ENCODE measurements around the gene MTSS2. TPM values are rescaled to one million over a fixed set of nuclear protein-coding genes. Genes with fewer than 3 reads are reported as not detected.

The MTSS2 gene
- total RNA-seq, 2 experiments from 2014 or later, result 3.3 TPM

DNA sequence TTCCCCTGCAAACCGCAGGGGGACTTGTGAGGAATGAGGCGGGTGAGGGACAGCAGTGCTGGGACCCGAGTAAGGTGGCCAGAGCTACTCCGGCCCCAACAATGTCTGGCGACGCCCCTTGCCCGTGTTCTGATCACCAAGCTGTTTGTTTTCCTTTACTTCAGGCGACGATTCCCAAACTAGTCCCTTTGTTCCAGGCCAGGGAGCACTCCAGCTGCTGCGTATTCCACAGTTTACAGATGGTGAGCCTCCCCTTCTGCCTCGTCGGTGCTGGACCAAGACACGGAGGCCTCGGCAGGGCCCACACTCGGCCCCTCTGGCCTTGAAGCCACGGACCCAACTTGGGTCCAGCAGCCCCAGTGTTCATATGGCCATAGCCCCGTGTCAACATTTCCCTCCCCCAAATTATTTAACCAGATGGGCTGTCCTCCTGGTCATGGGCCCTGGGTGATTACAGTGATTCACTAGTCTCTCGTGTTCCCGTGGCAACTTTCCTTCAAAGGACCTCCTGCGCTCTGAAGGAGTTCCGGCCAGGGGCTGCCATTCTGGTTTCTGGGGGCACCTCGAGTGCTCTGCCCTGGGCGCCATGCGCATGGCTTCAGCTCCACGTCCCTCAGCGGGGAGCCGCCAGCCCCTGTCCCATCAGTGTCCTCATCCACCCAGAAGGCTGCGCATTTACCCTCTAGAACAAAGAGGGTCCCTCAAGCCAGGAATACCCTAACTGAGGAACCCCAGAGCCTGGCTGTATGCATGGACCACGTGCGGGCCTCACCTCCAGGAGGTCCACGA lies 24.8 kb upstream of the MTSS2 start:
- POLR2A ChIA-PET, result no interaction called here
- Mint-ChIP-seq H3K4me1 (no peaks in the 10 kb centered on the region), H3K27ac (no peak overlapping the region), H3K27me3 (no peaks in the 10 kb centered on the region), H3K4me3 (no peak overlapping the region), H3K36me3 (ENCODE audit: low read depth) (no peaks in the 10 kb centered on the region), H3K9me3 (no peaks in the 10 kb centered on the region)
- no peak for DNase-seq
- CTCF ChIA-PET, result no interaction called here

DNA sequence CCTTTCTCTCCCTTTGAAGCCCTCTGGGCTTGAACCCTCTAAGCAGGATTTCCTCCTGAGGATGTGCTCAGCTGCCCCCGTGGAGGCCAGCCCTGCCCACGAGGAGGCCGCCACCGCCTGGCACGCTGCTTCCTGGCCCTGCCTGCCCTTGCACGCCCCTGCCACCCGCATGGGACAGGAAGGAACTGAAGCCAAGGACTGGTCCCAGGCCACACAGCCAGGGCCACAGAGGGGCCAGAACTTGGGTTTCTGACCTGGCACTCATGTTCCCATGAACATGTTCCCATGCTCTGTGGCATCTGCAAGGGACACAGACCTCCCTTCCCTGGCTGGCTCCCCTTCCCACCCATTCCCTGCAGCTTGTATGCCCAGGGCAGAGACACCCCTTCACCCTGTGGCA lies 24.1 kb upstream of the MTSS2 start:
- H3K4me3 Mint-ChIP-seq, result no peak overlapping the region
- H3K36me3 Mint-ChIP-seq (ENCODE audit: low read depth), result no peaks in the 10 kb centered on the region
- no peaks in the 10 kb centered on the region for H3K9me3 Mint-ChIP-seq
- H3K4me1 Mint-ChIP-seq, result no peaks in the 10 kb centered on the region
- no peak overlapping the region for H3K27ac Mint-ChIP-seq
- H3K27me3 Mint-ChIP-seq, result no peaks in the 10 kb centered on the region
- DNase-seq, result no peak
- ChIA-PET POLR2A (no interaction called here), CTCF (no interaction called here)

DNA sequence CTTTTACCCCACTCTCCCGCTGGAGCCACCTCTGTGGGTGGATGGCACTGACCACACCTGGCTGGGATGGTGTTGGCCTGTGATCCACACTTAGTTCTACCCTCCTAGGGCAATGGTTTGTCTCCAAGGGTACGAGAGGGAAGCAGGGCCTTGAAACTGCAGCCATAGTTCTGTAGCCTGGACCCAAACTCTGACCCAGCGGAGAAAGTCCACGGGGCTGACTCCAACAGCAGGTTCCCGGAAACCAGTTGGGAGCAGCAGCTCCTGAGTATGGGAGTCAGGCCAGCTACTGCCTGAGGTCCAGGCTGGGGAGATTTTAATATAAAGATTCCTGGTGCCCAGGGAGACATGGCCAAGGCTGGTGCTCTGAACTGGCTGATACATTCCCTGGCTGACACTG lies 23.6 kb upstream of the MTSS2 start:
- CTCF ChIA-PET, result no interaction called here
- H3K27me3 Mint-ChIP-seq, result no peaks in the 10 kb centered on the region
- no peaks in the 10 kb centered on the region for H3K4me1 Mint-ChIP-seq
- H3K36me3 Mint-ChIP-seq (ENCODE audit: low read depth), result no peaks in the 10 kb centered on the region
- no peak overlapping the region for H3K4me3 Mint-ChIP-seq
- POLR2A ChIA-PET, result interaction anchor here (0.6 kb wide), 1 partner anchor 606 kb away, joined by 3 read pairs; no protein-coding TSS in a partner anchor
- H3K27ac Mint-ChIP-seq, result no peak overlapping the region
- no peak for DNase-seq
- no peaks in the 10 kb centered on the region for H3K9me3 Mint-ChIP-seq

DNA sequence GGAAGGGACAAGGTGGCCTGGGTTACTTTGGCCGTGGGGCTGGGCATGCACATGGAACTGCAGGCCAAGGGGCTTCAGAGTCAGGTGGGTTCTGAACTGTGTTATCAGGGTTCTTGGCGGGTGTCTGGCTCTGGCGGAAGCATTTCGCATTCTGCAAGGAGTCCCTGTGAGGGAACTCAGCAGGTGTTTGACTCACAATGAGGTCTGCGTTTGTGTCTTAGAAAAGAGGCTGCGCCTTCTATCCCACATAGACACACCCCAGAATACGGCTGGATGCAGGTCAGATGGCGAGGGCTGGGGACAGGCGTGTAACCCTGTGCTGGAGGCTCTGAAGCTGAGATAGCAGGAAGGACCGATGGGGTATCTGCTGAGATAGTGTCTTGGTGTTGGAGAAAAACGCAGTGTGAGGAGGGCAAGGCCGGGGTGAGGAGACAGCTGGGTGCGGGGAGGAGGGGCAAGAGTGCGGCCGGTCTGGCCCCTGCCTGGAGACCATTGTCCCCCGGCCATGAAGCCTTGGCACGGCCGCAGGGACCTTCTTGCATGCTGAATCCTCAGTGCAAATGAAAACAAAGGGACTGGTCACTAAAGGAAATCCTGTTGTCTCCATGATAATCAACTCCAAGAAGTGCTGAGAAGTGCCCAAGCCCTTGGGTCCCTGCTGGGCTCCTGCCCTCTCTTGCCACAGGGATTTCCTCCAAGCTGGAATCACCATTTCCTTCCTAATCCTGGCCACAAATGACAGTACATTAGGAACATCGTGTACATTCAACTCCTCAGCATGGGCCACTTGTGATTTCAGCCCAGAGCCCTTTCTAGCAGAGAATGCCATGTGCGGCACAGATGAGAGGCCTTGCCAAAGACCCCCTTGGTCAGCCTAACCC lies 22.8 kb upstream of the MTSS2 start:
- no peak for DNase-seq
- Mint-ChIP-seq H3K36me3 (ENCODE audit: low read depth) (no peaks in the 10 kb centered on the region), H3K27me3 (no peaks in the 10 kb centered on the region), H3K9me3 (no peaks in the 10 kb centered on the region), H3K4me3 (no peak overlapping the region), H3K27ac (no peak overlapping the region), H3K4me1 (no peaks in the 10 kb centered on the region)
- ChIA-PET POLR2A (interaction anchor here (0.6 kb wide), 1 partner anchor 605 kb away, joined by 3 read pairs; no protein-coding TSS in a partner anchor), CTCF (interaction anchor here (0.6 kb wide), 1 partner anchor 913 kb away, joined by 3 read pairs; no protein-coding TSS in a partner anchor)

DNA sequence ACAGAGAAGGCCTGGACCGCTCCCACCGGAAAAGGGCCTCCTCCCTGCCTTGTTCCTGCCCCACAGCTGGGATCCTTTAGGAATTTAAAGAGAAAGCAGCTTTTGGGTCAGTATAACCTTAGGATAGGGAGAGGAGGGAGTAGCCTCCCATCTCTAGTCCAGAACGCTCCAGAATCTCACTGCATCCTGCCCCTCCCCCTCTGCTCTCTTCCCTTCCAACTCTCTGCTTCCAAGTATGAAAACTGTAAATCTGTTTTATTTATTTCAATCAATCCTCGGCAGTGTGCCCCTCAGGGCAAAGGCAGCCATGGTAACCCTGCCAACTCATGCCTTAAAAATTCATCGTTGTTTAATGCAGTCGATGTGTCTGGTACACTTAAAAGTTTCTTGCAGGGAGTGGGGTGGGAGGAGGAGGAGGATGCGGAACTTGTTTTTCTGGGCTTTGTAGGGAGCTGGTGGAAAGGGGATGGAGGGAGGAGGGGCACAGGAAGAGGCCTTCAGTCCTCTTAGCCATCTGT lies 21.2 kb upstream of the MTSS2 start:
- CTCF ChIA-PET, result no interaction called here
- no peak overlapping the region for H3K4me3 Mint-ChIP-seq
- H3K9me3 Mint-ChIP-seq, result no peaks in the 10 kb centered on the region
- no peak overlapping the region for H3K27ac Mint-ChIP-seq
- no peaks in the 10 kb centered on the region for H3K4me1 Mint-ChIP-seq
- H3K27me3 Mint-ChIP-seq, result no peaks in the 10 kb centered on the region
- no peak for DNase-seq
- POLR2A ChIA-PET, result no interaction called here
- no peaks in the 10 kb centered on the region for H3K36me3 Mint-ChIP-seq (ENCODE audit: low read depth)

DNA sequence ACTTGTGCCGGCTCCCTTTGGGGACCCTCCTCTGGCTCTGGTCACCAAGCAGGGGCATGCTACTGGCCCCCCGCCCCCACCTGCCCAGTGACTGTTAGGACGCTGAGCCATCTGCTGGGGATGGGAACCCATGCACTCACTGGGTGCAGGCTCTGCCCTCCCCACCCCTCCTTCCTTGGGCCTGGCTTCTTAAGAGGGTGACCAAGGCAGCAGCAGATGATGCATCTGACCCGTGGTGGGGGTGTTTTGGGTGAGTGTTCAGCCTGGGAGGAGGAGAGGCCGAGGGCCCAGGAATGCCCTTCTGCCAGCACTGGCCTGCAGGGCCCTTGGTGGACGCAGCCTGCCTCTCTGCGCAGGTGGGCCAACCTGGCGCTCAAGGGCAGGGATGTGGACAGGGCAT lies 19.2 kb upstream of the MTSS2 start:
- no peak overlapping the region for H3K27ac Mint-ChIP-seq
- H3K4me3 Mint-ChIP-seq, result no peak overlapping the region
- H3K36me3 Mint-ChIP-seq (ENCODE audit: low read depth), result no peaks in the 10 kb centered on the region
- no peaks in the 10 kb centered on the region for H3K27me3 Mint-ChIP-seq
- H3K9me3 Mint-ChIP-seq, result no peaks in the 10 kb centered on the region
- no peak for DNase-seq
- H3K4me1 Mint-ChIP-seq, result no peaks in the 10 kb centered on the region
- ChIA-PET POLR2A (no interaction called here), CTCF (no interaction called here)

DNA sequence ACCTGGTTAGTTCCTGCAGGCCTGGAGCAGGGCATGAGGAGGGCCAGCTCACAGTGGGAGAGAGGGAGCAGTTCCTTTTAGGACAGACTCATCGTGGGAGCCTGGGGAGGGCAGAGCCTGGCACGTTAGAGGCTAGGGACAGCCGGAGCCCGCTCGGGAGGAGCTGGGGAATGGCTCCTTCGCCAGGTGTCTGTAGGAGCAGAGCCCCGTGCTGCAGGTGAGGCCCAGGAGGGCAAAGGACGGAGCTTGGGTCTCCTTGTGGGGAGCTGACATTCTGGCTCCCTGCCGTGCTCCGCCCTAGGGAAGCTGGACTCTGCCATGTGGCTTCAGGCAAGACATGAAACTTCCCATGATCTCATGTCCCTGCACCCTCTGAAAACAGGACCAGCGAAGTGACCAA lies 18.7 kb upstream of the MTSS2 start:
- Mint-ChIP-seq H3K27me3 (no peaks in the 10 kb centered on the region), H3K9me3 (no peaks in the 10 kb centered on the region), H3K36me3 (ENCODE audit: low read depth) (no peaks in the 10 kb centered on the region), H3K27ac (no peak overlapping the region), H3K4me1 (no peaks in the 10 kb centered on the region), H3K4me3 (no peak overlapping the region)
- DNase-seq, result no peak
- ChIA-PET POLR2A (no interaction called here), CTCF (no interaction called here)

DNA sequence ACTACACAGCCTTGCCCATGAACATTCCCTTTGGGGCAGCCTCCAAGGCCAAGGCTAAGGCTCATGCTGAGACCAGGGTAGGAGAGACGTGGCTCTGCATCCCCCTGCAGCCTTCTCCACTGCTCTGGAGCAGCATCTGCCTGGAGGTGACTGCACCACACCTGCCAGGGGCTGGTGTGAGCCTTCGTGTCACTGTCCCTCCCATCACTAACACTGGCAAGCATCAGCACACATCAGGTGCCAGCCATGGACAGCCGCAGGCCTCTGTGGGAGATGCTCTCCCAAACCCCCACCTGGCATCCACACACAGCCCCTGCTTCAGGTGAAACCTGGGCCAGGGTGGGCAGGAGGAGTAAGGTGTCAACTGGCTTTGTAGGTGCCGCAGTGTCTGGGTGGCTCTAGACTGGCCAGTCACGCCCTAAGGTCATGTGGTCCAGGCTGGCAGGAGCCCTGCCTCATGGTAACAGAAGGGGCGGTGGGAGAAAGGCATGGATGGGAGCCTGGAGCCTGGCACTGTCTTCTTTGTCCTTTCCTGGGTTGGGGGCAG lies 18.1 kb upstream of the MTSS2 start:
- Mint-ChIP-seq H3K4me1 (no peaks in the 10 kb centered on the region), H3K36me3 (ENCODE audit: low read depth) (no peaks in the 10 kb centered on the region), H3K9me3 (no peaks in the 10 kb centered on the region), H3K27me3 (no peaks in the 10 kb centered on the region), H3K27ac (no peak overlapping the region), H3K4me3 (no peak overlapping the region)
- CTCF ChIA-PET, result no interaction called here
- DNase-seq, result no peak
- POLR2A ChIA-PET, result no interaction called here

DNA sequence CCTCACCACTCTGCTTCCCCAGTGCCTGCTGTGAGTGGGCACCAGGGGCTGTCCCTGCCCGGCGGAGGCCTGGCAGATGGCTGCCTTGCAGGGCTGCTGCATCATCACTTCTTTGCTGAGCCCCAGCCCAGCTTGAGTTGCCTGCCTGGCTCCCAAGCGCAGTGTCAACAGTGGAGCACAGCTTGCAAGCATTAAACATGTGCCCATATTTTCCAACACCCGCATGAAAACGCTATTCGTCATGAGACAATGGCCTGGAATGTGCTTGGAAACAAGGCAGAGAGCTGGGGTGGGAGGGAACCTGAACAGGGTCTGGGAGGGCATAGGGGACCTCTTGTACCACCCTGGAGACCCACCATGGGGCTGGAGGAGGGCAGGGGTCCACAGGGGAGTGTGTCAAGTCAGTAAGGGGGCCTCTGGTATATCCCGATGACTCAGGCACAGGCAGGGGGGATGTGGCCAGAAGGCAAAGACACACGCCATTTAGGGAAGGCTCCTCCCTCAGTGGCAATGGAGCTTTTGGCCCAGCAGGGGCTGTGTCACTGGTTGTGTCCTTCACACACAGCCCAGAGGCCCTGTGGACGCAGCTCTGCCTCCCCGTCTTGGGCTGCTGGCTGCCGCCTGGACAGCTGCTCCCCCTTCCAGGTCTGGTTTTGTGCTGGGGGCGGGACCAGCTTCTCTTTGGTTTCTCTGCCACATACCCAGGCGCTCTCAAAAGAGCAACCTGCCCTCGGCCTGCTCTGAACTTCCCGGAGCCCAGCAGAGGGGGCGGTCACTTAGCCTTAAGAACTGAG lies 17.4 kb upstream of the MTSS2 start:
- Mint-ChIP-seq H3K4me3 (no peak overlapping the region), H3K27me3 (no peaks in the 10 kb centered on the region), H3K4me1 (no peaks in the 10 kb centered on the region), H3K36me3 (ENCODE audit: low read depth) (no peaks in the 10 kb centered on the region), H3K9me3 (no peaks in the 10 kb centered on the region), H3K27ac (no peak overlapping the region)
- DNase-seq, result no peak
- CTCF ChIA-PET, result interaction anchor here (0.7 kb wide), 1 partner anchor 68 kb away, joined by 3 read pairs; no protein-coding TSS in a partner anchor
- POLR2A ChIA-PET, result no interaction called here

DNA sequence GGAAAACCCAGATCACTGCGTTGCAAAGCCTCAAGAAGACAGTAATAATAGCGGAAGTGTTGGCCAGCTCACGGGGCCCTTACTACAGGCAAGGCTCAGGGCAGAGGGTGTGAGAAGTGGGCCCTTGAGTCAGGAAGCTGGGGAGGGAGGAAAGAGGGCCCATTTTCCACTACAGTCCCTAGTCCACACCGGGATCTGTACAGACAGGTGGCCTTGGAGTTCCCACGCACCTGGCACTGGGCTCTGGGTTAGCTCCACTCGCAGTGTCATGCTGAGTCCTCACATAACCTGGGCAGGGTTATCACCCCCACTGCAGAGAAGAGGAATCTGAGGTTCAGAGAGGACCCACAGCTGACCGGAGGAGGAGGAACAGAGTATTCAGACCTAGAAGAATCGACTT lies 16.8 kb upstream of the MTSS2 start:
- H3K9me3 Mint-ChIP-seq, result no peaks in the 10 kb centered on the region
- no peaks in the 10 kb centered on the region for H3K4me1 Mint-ChIP-seq
- H3K4me3 Mint-ChIP-seq, result no peak overlapping the region
- no peaks in the 10 kb centered on the region for H3K27me3 Mint-ChIP-seq
- DNase-seq, result no peak
- H3K27ac Mint-ChIP-seq, result no peak overlapping the region
- ChIA-PET CTCF (interaction anchor here (0.7 kb wide), 1 partner anchor 69 kb away, joined by 3 read pairs; no protein-coding TSS in a partner anchor), POLR2A (no interaction called here)
- H3K36me3 Mint-ChIP-seq (ENCODE audit: low read depth), result no peaks in the 10 kb centered on the region

DNA sequence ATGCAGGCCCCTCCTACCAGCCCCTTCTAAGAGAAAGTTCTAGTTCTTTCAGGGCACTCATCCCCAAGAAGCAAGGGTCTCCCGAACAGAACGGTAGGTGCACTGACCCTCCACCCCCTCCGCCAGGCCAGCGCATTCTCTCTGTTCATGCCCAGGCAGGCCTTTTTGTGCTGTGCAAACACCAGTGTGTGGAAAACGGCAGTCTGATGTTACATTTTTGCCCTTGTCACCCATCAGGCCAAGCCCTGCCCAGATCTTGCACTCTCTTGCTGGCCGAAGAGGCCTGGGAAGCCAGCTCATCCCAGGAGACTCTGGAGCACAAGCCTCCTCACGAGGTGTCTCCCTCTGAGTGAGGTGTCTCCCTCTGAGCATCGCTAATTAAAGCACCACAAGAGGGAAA lies 16.1 kb upstream of the MTSS2 start:
- Mint-ChIP-seq H3K27ac (no peak overlapping the region), H3K4me3 (no peak overlapping the region), H3K27me3 (no peaks in the 10 kb centered on the region), H3K4me1 (peaks cover 2% of the 10 kb centered on the region), H3K36me3 (ENCODE audit: low read depth) (no peaks in the 10 kb centered on the region), H3K9me3 (no peaks in the 10 kb centered on the region)
- POLR2A ChIA-PET, result no interaction called here
- DNase-seq, result no peak
- CTCF ChIA-PET, result no interaction called here

DNA sequence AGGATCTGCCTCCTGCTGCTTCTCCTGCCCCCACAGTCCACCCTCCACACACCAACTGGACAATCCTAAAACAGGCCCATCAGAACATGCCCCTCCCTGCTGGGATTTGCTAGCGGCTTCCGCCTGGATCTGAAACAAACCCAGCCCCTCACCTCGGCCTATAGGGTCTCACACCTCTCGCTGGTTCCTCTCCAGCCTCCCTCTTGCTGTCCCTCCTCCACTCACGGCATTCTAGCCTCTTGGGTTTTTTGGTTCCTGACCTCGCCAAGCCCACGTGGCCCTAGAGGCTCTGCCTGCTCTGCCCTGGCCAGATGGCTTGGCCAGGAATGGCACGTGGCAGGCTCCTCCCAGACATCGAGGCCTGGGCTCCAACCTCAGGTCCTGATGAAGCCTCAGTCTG lies 15.7 kb upstream of the MTSS2 start:
- Mint-ChIP-seq H3K36me3 (ENCODE audit: low read depth) (no peaks in the 10 kb centered on the region), H3K27ac (no peak overlapping the region), H3K27me3 (no peaks in the 10 kb centered on the region), H3K4me3 (no peak overlapping the region), H3K4me1 (peaks cover 6% of the 10 kb centered on the region), H3K9me3 (no peaks in the 10 kb centered on the region)
- DNase-seq, result no peak
- POLR2A ChIA-PET, result no interaction called here
- CTCF ChIA-PET, result no interaction called here

DNA sequence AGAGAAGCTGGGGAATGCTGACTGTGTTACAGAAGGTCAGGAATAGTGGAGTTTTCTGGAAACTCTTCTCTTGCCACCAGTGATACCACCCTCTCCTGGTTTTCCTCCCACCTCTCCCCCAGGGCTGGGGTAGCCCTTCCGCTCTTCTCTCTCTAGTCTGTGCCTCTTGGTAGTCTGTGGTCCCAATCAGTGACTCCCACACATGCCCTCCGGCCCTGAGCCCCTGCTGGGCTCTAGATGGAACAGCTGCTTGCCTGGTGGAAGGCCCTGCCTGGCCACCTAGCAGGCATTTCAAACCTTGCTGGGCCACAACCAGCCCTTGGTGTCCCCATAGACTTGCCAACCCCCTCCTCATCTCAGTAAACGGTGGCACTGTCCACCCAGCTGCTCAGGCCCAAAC lies 15.2 kb upstream of the MTSS2 start:
- no peak overlapping the region for H3K27ac Mint-ChIP-seq
- CTCF ChIA-PET, result no interaction called here
- POLR2A ChIA-PET, result no interaction called here
- H3K4me3 Mint-ChIP-seq, result no peak overlapping the region
- no peak for DNase-seq
- H3K27me3 Mint-ChIP-seq, result no peaks in the 10 kb centered on the region
- H3K36me3 Mint-ChIP-seq (ENCODE audit: low read depth), result no peaks in the 10 kb centered on the region
- H3K4me1 Mint-ChIP-seq, result peaks cover 11% of the 10 kb centered on the region
- no peaks in the 10 kb centered on the region for H3K9me3 Mint-ChIP-seq
